HG03575 (cell line): Measurements from ENCODE around the gene ITGA11.

Experiments used
- ATAC-seq: cut with Tn5 transposase; IDR thresholded peaks from one replicate; pipeline ENCODE4 v1.9.1; 2021; ENCODE audit not compliant: unreplicated experiment, insufficient number of reproducible peaks, low FRiP score; ENCODE audit errors: extremely low read depth

The ITGA11 gene

DNA sequence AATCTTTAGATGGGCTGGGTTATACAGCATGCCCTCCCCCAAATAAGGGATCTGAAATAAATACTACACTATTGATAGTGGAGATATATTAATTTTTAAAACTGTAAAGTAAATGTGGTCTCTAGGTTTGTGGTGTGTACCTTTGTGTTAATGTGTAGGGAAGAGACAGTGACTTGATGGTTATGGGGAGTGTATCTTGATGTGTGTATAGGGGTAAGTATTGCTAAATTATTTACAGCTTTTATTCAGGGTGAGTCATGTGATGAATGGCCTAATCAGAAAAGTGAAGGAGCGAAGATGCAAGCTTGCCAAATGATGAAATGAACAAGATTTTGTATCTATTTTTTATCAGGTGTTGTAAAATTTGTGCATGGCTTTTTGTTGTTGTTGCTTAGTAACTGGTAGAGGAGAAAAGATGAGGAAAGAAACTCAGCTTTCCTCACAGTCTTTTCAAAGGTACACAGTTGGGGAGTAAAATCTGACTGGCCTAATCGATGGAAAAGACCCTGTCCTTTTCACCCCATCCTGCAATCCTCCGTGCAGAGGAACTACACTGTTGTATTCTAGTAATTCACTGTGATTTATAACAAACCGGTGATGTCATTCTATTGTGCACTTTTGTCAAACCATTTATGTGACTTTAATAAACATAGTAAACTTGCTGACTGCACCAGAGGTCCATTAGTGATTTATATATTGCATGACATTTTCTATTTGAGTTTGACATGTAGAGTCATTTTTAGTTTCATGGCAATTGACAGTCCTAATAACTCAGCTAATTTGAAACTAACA lies 136.8 kb downstream of the ITGA11 start:
- no peak for ATAC-seq

DNA sequence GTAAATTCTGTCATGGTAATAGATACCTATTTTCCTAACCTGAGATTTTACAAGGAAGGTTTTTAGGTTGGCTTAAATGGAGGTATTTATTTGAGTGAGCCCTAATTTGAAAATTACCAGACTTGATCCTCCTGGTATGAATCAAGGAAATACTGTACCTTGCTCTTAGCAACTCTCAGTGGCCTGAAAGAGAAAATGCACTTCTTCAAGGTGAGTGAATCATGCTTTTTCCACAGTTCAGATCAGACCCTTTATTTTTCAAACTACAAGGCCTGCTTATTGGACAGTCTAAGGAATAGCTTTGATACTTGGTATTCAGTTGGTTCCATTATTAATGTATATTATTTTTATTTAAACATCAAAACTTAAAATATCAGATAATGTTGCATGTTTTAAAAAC lies 139.0 kb downstream of the ITGA11 start:
- ATAC-seq = no peak

DNA sequence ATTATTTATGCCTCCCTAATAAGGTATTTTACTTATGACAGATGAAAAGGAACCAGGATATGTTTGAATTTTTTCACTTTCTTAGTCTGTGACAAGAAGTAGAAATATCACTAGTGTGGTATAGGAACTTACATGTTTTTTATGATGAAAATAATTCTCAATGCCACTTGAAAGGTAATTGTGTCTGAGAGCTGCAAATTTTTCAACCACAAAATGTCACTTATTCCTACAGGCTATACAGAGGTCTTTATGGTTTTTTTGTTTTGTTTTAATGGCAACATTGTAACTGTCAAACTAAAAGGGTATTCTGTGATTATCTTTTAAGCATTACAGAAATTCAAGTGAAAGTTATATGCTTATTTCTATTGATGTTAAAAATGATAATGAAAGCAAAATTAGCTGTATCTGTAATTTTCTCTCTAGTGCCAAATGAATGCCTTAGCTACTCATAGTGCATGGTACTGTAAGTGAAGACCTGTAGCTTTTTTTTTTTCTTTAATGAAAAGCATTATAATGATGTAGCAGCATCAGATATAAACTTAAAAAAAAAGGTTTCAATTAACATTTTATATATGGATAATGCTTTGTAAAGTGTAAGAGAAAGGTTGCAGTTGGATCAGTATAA lies 139.7 kb downstream of the ITGA11 start:
- ATAC-seq = no peak

DNA sequence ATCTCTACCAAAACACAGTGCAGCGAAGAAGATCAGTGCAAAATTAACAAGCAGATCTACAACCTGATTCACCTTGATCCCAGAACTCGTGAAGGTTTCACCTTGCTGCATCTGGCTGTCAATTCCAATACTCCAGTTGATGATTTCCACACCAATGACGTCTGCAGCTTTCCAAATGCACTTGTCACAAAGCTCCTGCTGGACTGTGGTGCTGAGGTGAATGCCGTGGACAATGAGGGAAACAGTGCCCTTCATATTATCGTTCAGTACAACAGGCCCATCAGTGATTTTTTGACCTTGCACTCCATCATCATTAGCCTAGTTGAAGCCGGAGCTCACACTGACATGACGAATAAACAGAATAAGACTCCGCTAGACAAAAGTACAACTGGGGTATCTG lies 141.2 kb downstream of the ITGA11 start:
- no peak for ATAC-seq

DNA sequence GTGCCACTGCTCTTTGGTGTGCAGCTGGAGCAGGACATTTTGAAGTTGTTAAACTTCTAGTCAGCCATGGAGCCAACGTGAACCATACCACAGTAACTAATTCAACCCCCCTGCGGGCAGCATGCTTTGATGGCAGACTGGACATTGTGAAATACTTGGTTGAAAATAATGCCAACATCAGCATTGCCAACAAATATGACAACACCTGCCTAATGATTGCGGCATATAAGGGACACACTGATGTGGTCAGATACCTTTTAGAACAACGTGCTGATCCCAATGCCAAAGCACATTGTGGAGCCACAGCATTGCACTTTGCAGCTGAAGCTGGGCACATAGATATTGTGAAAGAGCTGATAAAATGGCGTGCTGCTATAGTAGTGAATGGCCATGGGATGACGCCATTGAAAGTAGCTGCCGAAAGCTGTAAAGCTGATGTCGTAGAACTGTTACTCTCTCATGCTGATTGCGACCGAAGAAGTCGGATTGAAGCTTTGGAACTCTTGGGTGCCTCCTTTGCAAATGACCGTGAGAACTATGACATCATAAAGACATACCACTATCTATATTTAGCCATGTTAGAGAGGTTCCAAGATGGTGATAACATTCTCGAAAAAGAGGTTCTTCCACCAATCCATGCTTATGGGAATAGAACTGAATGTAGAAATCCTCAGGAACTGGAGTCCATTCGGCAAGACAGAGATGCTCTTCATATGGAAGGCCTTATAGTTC lies 142.2 kb downstream of the ITGA11 start:
- no peak for ATAC-seq

DNA sequence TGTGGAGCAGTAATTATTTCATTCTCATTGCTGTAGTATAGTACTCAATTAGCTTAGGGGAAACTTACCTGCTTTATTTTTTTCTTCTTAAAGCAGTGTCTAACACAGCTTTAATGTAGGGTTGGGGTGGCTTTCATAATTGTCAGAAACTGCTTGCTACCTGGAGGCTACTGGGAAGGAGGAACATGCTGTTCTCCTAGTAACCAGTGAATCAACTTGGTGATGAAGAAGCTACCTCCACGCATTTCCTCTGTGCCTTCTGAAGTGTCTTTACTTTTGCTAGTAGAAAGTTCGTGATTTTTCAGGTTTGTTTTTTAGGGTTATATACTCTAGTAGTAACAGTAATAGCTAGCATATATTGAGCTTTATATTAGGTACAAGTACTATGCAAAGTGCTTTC lies 142.9 kb downstream of the ITGA11 start:
- ATAC-seq = no peak

DNA sequence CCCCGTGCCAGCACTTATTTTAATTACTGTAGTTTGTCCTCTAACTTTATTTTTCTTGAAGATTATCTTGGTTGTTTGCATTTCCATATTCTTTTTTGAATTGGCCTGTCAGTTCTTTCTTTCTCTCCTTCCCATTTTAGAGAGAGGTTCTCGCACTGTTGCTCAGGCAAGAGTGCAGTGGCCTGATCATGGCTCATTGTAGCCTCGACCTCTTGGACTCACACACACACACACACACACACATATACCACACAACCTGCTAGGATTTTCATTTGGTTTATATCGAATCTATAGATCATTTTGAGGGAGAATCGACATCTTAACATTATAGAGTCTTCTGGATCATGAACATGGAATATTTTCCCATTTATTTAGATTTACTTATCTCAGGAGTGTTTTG lies 145.7 kb downstream of the ITGA11 start:
- no peak for ATAC-seq

DNA sequence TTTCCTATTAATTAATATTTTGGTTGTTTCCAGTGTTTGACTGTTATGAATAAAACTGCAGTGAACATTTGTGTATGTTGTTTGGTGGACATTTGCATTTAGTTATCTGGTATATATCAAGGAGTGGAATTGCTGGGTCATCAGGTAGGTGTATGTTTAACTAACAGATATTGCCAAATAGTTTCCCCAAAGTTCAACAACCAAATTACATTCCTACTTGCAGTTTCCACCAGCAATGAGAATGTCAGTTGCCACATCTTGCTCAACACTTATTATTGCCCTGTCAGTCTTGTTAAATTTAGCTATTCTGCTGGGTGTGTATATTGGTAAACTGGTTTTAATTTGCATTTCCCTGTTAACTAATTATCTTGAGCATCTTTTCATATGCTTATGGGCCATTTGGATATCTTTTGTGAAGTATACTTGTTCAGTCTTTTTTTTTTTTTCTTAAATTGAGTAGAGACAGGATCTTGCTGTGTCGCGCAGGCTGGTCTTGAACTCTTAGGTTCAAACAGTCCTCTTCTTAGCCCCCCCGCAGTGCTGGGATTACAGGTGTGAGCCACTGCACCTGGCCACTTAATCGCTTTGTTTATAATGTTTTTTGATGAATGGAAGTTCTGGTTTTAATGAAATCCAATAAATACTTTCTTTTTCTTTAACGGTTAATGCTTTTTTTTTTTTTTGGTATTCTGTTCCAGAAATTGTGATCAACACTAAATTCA lies 146.5 kb downstream of the ITGA11 start:
- no peak for ATAC-seq

DNA sequence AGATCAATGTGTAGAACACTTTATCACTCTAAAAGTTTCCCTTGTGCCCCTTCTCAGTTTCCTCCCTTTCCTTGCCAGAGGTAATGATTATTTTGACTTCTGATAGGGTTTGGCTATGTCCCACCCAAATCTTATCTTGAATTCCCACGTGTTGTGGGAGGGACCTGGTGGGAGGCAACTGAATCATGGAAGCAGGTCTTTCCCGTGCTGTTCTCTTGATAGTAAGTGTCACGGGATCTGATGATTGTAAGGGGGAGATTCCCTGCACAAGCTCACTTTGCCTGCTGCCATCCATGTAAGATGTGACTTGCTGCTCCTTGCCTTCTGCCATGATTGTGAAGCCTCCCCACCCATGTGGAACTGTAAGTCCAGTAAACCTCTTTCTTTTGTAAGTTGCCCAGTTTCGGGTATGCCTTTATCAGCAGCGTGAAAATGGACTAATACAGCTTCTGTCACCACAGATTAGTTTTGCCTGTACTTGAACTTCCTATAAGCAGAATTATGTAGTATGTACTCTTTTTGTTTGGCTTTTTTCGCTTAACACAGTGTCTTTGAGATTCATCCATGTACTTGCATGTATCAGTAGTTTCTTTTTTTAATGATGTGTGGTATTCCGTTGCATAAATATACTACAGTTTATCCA lies 147.2 kb downstream of the ITGA11 start:
- ATAC-seq = no peak

DNA sequence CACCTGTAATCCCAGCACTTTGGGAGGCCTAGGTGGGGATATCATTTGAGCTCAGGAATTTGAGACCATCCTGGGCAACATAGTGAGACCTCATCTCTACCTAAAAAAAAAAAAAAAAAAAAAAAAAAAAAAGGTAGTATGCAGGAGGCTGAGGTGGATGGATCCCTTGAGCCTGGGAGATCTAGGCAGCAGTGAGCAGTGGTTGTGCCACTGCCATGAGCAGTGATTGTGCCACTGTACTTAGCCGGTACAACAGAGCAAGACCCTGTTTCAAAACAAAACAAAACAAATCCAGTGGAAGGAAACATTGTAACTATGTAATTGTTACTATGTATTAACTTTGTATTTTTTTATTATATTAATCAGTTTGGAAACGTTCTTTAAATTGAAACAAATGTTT lies 148.6 kb downstream of the ITGA11 start:
- no peak for ATAC-seq

DNA sequence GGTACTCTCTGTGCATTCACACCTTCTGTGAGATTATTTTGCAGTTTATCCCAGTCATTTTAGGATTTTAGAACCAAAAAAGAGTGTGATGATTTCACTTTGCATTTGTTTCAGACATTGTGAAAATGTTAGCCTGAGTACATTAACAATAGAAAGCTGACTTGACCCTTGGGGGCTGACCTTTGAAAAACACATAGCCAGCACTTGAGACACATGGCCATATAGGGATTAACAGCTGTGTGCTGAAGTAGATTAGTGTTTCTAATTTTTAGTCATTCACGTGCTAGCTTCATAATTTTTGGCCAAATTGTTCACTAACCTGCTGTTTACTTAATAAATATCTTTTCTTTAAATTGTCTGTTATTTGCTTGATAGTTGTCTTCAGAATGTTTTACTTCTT lies 151.0 kb downstream of the ITGA11 start:
- no peak for ATAC-seq

DNA sequence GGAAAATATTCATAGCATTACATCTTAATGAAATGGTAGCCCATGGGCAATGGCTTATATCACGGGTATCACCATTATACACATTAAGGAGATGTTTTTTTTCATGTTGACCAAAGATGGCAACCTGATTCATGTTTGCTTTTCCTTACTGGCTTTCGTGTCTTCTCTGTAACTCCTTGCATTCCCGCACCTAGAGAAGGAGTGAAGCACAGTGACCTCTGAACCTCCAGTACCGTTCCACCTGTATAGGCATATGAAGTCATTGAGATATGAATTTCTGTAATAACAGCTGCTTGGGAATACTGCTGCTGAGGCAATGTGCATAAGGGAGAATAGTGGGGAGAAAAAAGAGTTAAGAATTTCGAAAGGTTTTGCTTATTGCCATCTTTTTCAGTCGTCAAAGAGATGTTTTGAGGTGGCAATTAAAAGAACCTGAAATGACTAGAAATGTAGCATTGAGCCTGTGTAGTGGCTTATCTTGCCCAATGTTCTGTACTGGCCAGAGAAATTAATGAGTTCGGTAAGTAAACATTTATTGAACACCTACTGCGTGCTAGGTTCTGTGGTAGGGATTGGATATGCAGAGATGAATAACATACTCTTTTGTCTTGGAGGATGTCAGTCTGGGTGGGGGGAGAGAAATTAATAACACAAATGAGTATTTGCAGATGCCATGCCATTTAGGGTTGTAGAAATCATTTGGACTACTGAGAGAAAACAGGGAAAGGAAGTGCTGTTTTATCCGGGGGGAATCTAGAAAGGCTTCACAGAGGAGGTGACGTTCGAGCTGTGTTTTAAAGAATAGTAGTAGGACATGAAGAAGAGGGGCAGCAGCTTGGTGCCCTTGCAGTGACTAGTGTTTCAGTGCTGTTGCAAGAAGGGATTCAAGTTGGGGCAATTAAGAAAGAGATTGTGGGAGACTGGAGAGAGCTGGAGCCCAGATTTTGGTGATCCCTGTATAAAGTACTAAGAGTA lies 151.9 kb downstream of the ITGA11 start:
- no peak for ATAC-seq

DNA sequence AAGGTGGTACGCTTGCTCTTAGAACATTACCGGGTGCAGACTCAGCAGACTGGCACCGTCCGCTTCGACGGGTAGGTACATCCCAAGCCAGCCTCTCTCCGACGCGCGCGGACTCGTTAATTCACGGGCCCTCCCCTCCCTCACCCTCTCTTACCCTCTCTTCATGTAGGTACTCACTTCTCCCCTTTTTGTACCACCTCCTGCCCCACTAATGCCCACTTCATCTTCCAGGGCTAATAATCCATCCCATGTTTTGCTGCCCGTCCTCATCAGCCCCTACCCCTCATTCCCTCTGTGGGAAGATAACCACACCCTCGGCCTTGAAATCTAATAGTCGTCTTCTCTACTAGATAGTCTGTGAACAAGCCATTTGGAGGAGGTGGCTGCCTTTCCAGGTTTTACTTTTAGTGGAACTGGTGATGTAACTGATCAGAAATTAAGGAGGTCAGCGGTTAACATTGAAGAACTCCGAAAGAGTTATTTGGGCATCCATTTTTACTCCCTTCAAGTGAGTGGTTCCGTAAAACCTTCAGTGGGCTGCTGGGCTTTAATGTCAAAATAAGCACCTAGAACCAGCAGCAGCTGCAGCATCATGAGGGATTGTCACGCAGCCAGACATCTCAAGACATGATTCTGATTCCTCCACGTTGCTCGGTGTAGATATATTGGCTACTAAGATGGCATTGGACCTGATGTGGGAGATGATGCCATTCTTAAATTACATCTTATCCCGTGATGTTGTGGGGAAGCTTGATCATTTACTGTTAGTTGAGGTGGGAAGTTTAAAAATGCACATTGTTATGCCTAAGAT lies 153.2 kb downstream of the ITGA11 start:
- no peak for ATAC-seq

DNA sequence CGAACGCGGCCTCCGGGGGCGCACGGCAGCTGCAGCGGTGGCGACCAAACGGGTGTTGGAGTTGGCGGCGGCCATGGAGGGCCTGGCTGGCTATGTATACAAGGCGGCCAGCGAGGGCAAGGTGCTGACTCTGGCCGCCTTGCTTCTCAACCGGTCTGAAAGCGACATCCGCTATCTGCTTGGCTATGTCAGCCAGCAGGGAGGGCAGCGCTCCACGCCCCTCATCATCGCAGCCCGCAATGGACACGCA lies 153.7 kb downstream of the ITGA11 start:
- ATAC-seq = no peak

DNA sequence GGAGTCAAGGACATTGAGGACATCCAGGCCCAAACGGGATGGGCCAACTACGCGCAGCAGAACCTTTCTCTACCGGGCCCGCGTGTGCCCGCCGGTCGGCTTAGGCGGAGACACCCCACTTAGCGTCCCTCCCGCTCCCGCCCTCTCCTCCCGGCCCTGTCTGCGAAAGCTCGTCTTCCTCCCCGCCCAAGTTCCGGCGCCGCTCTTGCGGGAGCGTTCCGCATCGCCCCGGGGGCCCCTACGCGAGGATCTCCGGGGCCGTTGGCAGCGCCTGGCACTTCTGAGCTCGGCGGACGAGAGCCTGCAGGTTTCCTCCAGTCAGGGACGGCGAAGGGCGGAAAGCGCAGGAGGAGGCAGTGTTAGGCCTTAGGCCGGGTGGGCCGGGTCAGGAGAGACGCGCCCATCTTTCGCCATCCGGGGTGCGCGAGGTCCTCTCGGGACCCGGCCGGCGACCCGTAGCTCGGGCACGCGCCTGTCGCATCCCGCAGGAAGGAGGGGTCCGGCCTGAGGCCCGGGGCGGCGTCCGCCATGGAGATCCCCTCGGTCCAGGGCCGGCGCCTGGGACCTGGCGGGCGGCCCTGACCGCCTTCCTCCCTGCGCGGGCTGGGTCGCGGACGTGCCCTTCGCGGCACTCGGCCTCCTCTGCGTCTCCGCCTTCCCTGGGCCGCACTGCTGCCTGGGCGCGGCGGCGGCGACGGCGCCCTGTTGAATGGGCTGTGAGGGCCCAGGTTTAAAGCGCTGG lies 154.2 kb downstream of the ITGA11 start, which contains the start of gene FEM1B:
TSS of gene FEM1B (plus strand) at position 143 of the 742 bp plus-strand sequence. CDS start 673 bp downstream, outside the sequence.
- ATAC-seq = no peak

DNA sequence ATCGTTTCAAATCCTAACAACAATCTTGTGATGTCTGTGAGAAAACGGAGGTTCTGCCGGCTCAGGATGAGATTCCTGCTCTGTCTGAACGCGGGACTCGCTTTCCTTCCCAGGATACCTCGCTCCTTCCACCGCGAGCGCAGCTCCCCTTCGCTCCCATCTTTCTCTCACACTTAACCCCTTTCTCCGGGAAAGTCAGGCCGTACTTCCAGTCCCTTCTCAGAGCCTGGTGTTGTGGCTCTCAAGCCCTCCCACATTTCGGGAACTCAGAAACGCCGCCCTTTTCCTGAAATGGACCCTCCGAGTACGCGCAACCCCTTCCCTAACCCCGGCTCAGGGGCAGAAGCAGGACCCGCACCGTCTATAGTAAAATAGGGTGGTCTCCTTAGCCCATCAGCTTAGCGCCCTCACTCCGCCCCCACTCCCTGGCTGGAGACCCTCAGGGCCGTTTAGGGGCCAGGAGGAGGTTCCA lies 154.8 kb downstream of the ITGA11 start:
- ATAC-seq = no peak

DNA sequence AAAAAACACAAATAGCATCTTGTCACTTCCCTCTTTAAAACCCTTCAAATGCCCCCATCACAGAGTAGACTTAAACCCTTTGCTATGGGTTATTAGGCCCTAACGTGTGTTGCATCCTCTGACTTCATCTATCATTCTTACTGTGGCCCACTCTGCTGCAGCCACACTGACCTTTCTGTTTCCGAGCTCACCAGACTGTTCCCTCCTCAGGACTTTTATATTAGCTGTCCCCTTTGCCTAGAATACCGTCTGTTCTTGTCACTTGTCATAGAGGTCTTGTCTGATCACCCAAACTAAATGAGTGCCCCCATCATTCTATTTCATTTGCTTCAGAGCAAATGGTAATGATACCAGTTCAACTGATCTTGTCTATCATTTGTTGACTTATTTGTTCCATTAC lies 155.3 kb downstream of the ITGA11 start:
- no peak for ATAC-seq
